GM18867 (cell line): ENCODE results near the gene PSMD6.

Experiments
- ATAC-seq: cut with Tn5 transposase; IDR thresholded peaks from one replicate; pipeline ENCODE4 v1.9.1; 2021; ENCODE audit warnings: mild to moderate bottlenecking, moderate library complexity; ENCODE audit not compliant: unreplicated experiment

Gene PSMD6

GRCh38 chr3:64046996-64047594, 23.8 kb upstream of the PSMD6 start:
- no peak for ATAC-seq

GRCh38 chr3:64046592-64046991, 23.3 kb upstream of the PSMD6 start:
- no peak for ATAC-seq

GRCh38 chr3:64042952-64043351, 19.7 kb upstream of the PSMD6 start:
- no peak for ATAC-seq

GRCh38 chr3:64039981-64040733, 16.9 kb upstream of the PSMD6 start:
- peak; percentile 45 for ATAC-seq

- peak; percentile 73 for ATAC-seq
Observed at GRCh38 chr3:64039332-64039731, 16.0 kb upstream of the PSMD6 start.

- ATAC-seq, result no peak
Observed at GRCh38 chr3:64038253-64038767, 15.0 kb upstream of the PSMD6 start.

GRCh38 chr3:64037084-64037483, 13.8 kb upstream of the PSMD6 start:
- no peak for ATAC-seq

GRCh38 chr3:64033069-64033468, 9.8 kb upstream of the PSMD6 start:
- no peak for ATAC-seq

- no peak for ATAC-seq
Observed at GRCh38 chr3:64031540-64032508, 8.5 kb upstream of the PSMD6 start.

- ATAC-seq, result peak; percentile 84
Observed at GRCh38 chr3:64030741-64031140, 7.4 kb upstream of the PSMD6 start.

- ATAC-seq, result no peak
Observed at GRCh38 chr3:64029287-64029686, 6.0 kb upstream of the PSMD6 start.

- ATAC-seq, result no peak
Observed at GRCh38 chr3:64028754-64029153, 5.5 kb upstream of the PSMD6 start.

GRCh38 chr3:64027658-64028057, 4.4 kb upstream of the PSMD6 start:
- ATAC-seq, result no peak

GRCh38 chr3:64026346-64026745, 3.1 kb upstream of the PSMD6 start:
- ATAC-seq, result peak; percentile 28

- ATAC-seq, result no peak
Observed at GRCh38 chr3:64023861-64024223, 548 bp upstream of the PSMD6 start.

- ATAC-seq, result peak; percentile 9
Observed at GRCh38 chr3:64022451-64023186, 675 bp downstream of the PSMD6 start.

GRCh38 chr3:64021922-64022321, 1.4 kb downstream of the PSMD6 start:
- no peak for ATAC-seq

GRCh38 chr3:64019879-64020278, 3.4 kb downstream of the PSMD6 start:
- no peak for ATAC-seq

GRCh38 chr3:64019271-64019670, 4.0 kb downstream of the PSMD6 start:
- no peak for ATAC-seq

GRCh38 chr3:64016941-64017620, 6.2 kb downstream of the PSMD6 start:
- ATAC-seq, result no peak
